Ishikawa (cell line): ENCODE results near the gene FAU.

Source experiments
- CEBPB ChIP-seq: IDR thresholded peaks from 2 replicates; pipeline ENCODE4 v1.6.1; 2012
- CREB1 ChIP-seq: IDR thresholded peaks from 2 replicates; pipeline ENCODE4 v1.6.1; 2012; ENCODE audit warnings: low read depth
- EGR1 ChIP-seq: IDR thresholded peaks from 2 replicates; pipeline ENCODE4 v1.6.1; 2012
- EP300 ChIP-seq: IDR thresholded peaks from 2 replicates; pipeline ENCODE4 v1.6.1; 2012; ENCODE audit warnings: borderline replicate concordance
- FOXM1 ChIP-seq: IDR thresholded peaks from 2 replicates; pipeline ENCODE4 v1.6.1; 2012; ENCODE audit warnings: low read depth, borderline replicate concordance
- NFIC ChIP-seq: IDR thresholded peaks from 2 replicates; pipeline ENCODE4 v1.6.1; 2012
- RAD21 ChIP-seq: IDR thresholded peaks from 2 replicates; pipeline ENCODE4 v1.6.1; 2012; ENCODE audit warnings: low read depth
- TAF1 ChIP-seq: IDR thresholded peaks from 2 replicates; pipeline ENCODE4 v1.6.1; 2012; ENCODE audit warnings: low read depth, mild to moderate bottlenecking
- TCF12 ChIP-seq: IDR thresholded peaks from 2 replicates; pipeline ENCODE4 v1.6.1; 2012; ENCODE audit warnings: low read depth
- TEAD4 ChIP-seq: IDR thresholded peaks from 2 replicates; pipeline ENCODE4 v1.6.1; 2012
- YY1 ChIP-seq: IDR thresholded peaks from 2 replicates; pipeline ENCODE4 v1.6.1; 2012; ENCODE audit warnings: low read depth
- ZBTB7A ChIP-seq: IDR thresholded peaks from 2 replicates; pipeline ENCODE4 v1.6.1; 2012; ENCODE audit warnings: low read depth
- TF ChIP-seq, protein P1 (sequence below): IDR thresholded peaks from 2 replicates; pipeline ENCODE4 v1.6.1; 2012
- TF ChIP-seq, protein P2 (sequence below): IDR thresholded peaks from 2 replicates; pipeline ENCODE4 v1.6.1; 2012
- TF ChIP-seq, protein P3 (sequence below): IDR thresholded peaks from 2 replicates; pipeline ENCODE4 v1.6.1; 2012; ENCODE audit warnings: low read depth, mild to moderate bottlenecking

The FAU gene

DNA sequence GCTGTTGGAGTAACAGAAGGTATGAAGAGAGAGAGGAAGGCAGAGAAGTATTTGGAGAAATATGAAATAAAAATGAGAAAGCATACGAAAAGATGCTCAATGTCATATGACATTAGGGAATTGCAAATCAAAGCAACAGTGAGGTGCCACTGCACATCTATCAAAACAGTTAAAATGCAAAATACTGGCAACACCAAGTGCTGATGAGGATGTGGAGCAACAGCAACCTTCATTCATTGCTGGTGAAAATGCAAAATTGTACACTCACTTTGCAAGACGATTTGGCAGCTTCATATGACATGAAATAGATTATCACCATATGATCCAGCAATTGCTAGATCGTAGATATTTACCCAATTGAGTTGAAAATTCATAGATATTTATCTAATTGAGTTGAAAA, 38.7 kb upstream of the FAU start:
- TF ChIP-seq, protein P1, sequence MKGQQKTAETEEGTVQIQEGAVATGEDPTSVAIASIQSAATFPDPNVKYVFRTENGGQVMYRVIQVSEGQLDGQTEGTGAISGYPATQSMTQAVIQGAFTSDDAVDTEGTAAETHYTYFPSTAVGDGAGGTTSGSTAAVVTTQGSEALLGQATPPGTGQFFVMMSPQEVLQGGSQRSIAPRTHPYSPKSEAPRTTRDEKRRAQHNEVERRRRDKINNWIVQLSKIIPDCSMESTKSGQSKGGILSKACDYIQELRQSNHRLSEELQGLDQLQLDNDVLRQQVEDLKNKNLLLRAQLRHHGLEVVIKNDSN: no peak
- TF ChIP-seq FOXM1 (no peak), TAF1 (no peak), TEAD4 (no peak), RAD21 (no peak)
- TF ChIP-seq, protein P2, sequence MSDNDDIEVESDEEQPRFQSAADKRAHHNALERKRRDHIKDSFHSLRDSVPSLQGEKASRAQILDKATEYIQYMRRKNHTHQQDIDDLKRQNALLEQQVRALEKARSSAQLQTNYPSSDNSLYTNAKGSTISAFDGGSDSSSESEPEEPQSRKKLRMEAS: no peak
- TF ChIP-seq, protein P3, sequence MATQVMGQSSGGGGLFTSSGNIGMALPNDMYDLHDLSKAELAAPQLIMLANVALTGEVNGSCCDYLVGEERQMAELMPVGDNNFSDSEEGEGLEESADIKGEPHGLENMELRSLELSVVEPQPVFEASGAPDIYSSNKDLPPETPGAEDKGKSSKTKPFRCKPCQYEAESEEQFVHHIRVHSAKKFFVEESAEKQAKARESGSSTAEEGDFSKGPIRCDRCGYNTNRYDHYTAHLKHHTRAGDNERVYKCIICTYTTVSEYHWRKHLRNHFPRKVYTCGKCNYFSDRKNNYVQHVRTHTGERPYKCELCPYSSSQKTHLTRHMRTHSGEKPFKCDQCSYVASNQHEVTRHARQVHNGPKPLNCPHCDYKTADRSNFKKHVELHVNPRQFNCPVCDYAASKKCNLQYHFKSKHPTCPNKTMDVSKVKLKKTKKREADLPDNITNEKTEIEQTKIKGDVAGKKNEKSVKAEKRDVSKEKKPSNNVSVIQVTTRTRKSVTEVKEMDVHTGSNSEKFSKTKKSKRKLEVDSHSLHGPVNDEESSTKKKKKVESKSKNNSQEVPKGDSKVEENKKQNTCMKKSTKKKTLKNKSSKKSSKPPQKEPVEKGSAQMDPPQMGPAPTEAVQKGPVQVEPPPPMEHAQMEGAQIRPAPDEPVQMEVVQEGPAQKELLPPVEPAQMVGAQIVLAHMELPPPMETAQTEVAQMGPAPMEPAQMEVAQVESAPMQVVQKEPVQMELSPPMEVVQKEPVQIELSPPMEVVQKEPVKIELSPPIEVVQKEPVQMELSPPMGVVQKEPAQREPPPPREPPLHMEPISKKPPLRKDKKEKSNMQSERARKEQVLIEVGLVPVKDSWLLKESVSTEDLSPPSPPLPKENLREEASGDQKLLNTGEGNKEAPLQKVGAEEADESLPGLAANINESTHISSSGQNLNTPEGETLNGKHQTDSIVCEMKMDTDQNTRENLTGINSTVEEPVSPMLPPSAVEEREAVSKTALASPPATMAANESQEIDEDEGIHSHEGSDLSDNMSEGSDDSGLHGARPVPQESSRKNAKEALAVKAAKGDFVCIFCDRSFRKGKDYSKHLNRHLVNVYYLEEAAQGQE: no peak

DNA sequence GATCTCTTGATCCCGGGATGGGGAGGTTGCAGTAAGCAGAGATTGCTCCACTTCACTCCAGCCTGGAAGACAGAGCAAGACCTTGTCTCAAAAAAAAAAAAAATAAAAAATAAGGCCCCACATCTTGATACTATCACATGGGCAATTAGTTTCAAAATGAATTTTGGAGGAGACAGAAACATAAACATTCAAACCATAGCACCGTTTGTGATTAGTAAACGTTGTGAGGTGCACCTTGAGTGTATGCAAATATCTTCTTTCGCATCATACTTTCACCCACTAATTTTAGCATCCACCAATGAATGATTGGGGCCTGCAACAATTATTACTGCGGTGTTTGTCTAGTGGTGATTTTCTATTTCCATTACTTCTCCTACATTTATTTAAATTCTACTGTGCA, 37.1 kb upstream of the FAU start:
- TF ChIP-seq EGR1 (no peak), TAF1 (no peak), CEBPB (no peak), RAD21 (no peak), EP300 (no peak), NFIC (no peak), TEAD4 (no peak)
- TF ChIP-seq, protein P2: no peak

DNA sequence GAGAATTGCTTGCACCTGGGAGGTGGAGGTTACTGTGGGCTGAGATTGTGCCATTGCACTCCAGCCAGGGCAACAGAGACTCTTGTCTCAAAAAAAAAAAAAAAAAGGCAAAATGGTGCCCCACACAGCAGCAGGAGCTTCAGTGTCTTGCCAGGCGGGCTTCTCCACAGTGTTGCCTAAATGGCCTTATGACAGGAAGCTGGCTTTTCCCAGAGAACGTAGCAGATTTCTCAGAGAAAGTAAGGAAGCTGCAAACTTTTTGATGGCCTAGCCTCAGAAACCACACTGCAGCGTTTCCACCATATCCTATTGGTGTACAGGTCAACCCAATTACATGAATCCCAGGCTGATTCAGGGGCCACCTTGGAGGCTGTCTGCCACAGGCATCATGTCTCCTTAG, 35.4 kb upstream of the FAU start:
- TF ChIP-seq CREB1: no peak
- TF ChIP-seq FOXM1: no peak
- no peak for TF ChIP-seq RAD21
- no peak for TF ChIP-seq YY1
- TF ChIP-seq EGR1: no peak
- TF ChIP-seq NFIC: no peak
- TF ChIP-seq, protein P2: no peak
- TF ChIP-seq EP300: no peak
- no peak for TF ChIP-seq CEBPB
- TF ChIP-seq TCF12: no peak
- no peak for TF ChIP-seq ZBTB7A
- TF ChIP-seq, protein P3: no peak
- no peak for TF ChIP-seq TEAD4
- TF ChIP-seq, protein P1: no peak

DNA sequence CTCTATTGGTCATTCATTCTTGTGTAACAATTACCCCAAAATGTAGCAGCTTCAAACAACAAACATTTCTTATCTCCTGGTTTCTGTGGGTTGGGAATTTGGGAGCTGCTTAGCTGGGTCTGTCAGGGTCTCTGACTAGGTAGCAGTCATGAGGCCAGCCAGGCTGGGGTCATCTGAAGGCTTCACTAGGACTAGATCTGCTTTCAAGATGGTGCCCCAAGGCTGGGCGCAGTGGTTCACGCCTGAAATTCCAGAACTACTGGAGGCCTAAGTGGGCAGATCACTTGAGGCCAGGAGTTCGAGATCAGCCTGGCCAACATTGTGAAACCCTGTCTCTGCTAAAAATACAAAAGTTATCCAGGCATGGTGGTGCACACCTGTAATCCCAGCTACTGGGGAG, 35.0 kb upstream of the FAU start:
- TF ChIP-seq TCF12: no peak
- TF ChIP-seq NFIC: no peak
- no peak for TF ChIP-seq TAF1
- no peak for TF ChIP-seq CREB1
- TF ChIP-seq ZBTB7A: no peak
- TF ChIP-seq CEBPB: no peak

DNA sequence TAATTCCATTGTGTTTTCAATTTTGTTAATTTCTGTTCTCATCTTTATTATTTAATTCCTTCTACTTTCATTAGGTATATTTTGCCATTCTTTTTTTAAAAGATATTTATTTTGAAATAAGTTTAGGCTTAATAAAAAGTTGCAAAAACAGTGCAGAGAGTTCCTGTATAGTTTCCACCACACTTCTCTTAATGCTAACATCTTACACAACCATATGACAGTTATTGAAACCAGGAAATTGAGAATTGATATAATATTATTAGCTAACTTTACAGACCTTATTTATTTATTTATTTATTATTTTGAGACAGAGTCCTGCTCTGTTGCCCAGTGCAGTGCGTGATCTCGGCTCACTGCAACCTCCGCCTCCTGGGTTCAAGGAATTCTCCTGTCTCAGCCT, 34.3 kb upstream of the FAU start:
- TF ChIP-seq EP300: no peak
- TF ChIP-seq, protein P3: no peak
- TF ChIP-seq EGR1: no peak
- no peak for TF ChIP-seq CEBPB
- TF ChIP-seq CREB1: no peak
- TF ChIP-seq TCF12: no peak
- no peak for TF ChIP-seq TAF1
- TF ChIP-seq, protein P2: no peak
- TF ChIP-seq, protein P1: no peak
- TF ChIP-seq RAD21: no peak
- no peak for TF ChIP-seq NFIC
- no peak for TF ChIP-seq FOXM1
- TF ChIP-seq YY1: no peak
- TF ChIP-seq ZBTB7A: no peak
- no peak for TF ChIP-seq TEAD4
